ENCODE results near the gene TEX14. TPM values are rescaled to one million over a fixed set of nuclear protein-coding genes. Genes with fewer than 3 reads are reported as not detected.

Gene TEX14
- total RNA-seq, 1 experiment from 2014 or later, result not detected

GRCh38 chr17:58667934-58668597, 23.8 kb downstream of the TEX14 start:
- H3K9me3 Mint-ChIP-seq (ENCODE audit: unreplicated experiment), result no peaks in the 10 kb centered on the region
- no peaks in the 10 kb centered on the region for H3K36me3 Mint-ChIP-seq (ENCODE audit: insufficient read depth, unreplicated experiment)
- H3K4me1 Mint-ChIP-seq (ENCODE audit: insufficient read depth, unreplicated experiment), result no peaks in the 10 kb centered on the region
- peaks cover 7% of the 10 kb centered on the region for H3K27me3 Mint-ChIP-seq (ENCODE audit: insufficient read depth, unreplicated experiment)
- ChIA-PET POLR2A (interaction anchor here (1.0 kb wide), 1 partner anchor 9 kb away, joined by 3 read pairs; no protein-coding TSS in a partner anchor), CTCF (interaction anchor here (0.7 kb wide), 1 partner anchor 152 kb away, joined by 4 read pairs; no protein-coding TSS in a partner anchor)
- no peak overlapping the region for H3K27ac Mint-ChIP-seq (ENCODE audit: low read depth, unreplicated experiment)
- no peak for TF ChIP-seq CTCF (IDR thresholded peaks at IDR 0.05; ENCODE audit: unreplicated experiment)
- no TSS peak for BruUV-seq (replicated peaks)
- peak; percentile 14 for DNase-seq (ENCODE audit: unreplicated experiment)
- intact Hi-C loops (cut with micrococcal nuclease), result no loop called here
- H3K4me3 Mint-ChIP-seq (ENCODE audit: unreplicated experiment), result no peak overlapping the region

GRCh38 chr17:58666858-58667267, 25.0 kb downstream of the TEX14 start:
- H3K4me3 Mint-ChIP-seq (ENCODE audit: unreplicated experiment), result no peak overlapping the region
- no peaks in the 10 kb centered on the region for H3K9me3 Mint-ChIP-seq (ENCODE audit: unreplicated experiment)
- H3K36me3 Mint-ChIP-seq (ENCODE audit: insufficient read depth, unreplicated experiment), result no peaks in the 10 kb centered on the region
- H3K27me3 Mint-ChIP-seq (ENCODE audit: insufficient read depth, unreplicated experiment), result peaks cover 7% of the 10 kb centered on the region
- ChIA-PET POLR2A (no interaction called here), CTCF (interaction anchor here (0.6 to 0.7 kb wide), 4 partner anchors 12 to 448 kb away, joined by 3 to 6 read pairs (median 4); partner anchors contain the start of gene MKS1)
- no peak for DNase-seq (ENCODE audit: unreplicated experiment)
- no peaks in the 10 kb centered on the region for H3K4me1 Mint-ChIP-seq (ENCODE audit: insufficient read depth, unreplicated experiment)
- no peak overlapping the region for H3K27ac Mint-ChIP-seq (ENCODE audit: low read depth, unreplicated experiment)
- TF ChIP-seq CTCF (IDR thresholded peaks at IDR 0.05; ENCODE audit: unreplicated experiment), result no peak
- intact Hi-C loops (cut with micrococcal nuclease), result no loop called here
- no TSS peak for BruUV-seq (replicated peaks)

- intact Hi-C loops (cut with micrococcal nuclease), result no loop called here
- no TSS peak for BruUV-seq (replicated peaks)
Measured at GRCh38 chr17:58665946-58666857, 25.6 kb downstream of the TEX14 start.

More at GRCh38 chr17:58665946-58666857, 25.6 kb downstream of the TEX14 start:
- POLR2A ChIA-PET, result interaction anchor here (0.6 to 1.0 kb wide), 2 partner anchors 10 to 33 kb away, joined by 3 read pairs; no protein-coding TSS in a partner anchor
- Mint-ChIP-seq H3K27ac (ENCODE audit: low read depth, unreplicated experiment) (no peak overlapping the region), H3K4me3 (ENCODE audit: unreplicated experiment) (no peak overlapping the region), H3K36me3 (ENCODE audit: insufficient read depth, unreplicated experiment) (no peaks in the 10 kb centered on the region), H3K9me3 (ENCODE audit: unreplicated experiment) (no peaks in the 10 kb centered on the region), H3K4me1 (ENCODE audit: insufficient read depth, unreplicated experiment) (no peaks in the 10 kb centered on the region), H3K27me3 (ENCODE audit: insufficient read depth, unreplicated experiment) (peaks cover 7% of the 10 kb centered on the region)
- TF ChIP-seq CTCF (IDR thresholded peaks at IDR 0.05; ENCODE audit: unreplicated experiment), result no peak
- CTCF ChIA-PET, result interaction anchor here (0.5 to 0.7 kb wide), 4 partner anchors 13 to 39 kb away, joined by 3 to 6 read pairs (median 4); partner anchors contain the start of genes RAD51C and TEX14
- no peak for DNase-seq (ENCODE audit: unreplicated experiment)
